Thyroid gland (tissue), 4 donors: ENCODE measurements around the gene PCDH15.

Source experiments
- CTCF ChIP-seq, 6 experiments: fragments of 200-600 bp in 3 of 6; fragments of 450-650 bp in 3 of 6; sonication (generic) in 3 of 6; IDR thresholded peaks; one replicate each; pipeline ENCODE4 v1.5.1; 2016 to 2019; ENCODE audit warnings: antibody characterized with exemption in 6 of 6, mild to moderate bottlenecking in 2 of 6, inconsistent platforms in 1 of 6, moderate library complexity in 1 of 6
- POLR2A ChIP-seq, 2 donors: fragments of 450-650 bp; IDR thresholded peaks; one replicate each; pipeline ENCODE4 v1.6.1; 2017; ENCODE audit warnings: antibody characterized with exemption in 2 of 2, mild to moderate bottlenecking in 2 of 2, moderate library complexity in 1 of 2

DNA sequence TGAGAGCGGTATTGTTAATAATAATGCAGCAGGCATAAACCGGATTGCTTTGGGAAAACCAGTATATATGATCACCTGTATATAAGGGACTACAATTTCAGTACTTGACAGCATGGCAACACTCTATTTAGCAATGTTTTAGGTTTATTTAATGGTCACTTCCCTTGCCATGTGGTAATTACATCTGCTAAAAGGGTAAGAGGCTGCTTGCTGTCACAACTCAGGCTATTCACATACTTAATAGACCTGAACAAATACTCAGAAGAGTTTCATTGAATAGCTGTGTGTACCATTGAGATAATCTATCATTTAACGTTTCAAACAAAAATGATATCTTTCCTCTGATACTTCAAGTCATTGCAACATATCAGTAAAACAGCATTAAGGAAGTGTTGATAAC, 90.1 kb downstream of the PCDH15 start:
- TF ChIP-seq CTCF (IDR thresholded peaks at IDR 0.05): no peak
- TF ChIP-seq POLR2A (IDR thresholded peaks at IDR 0.05): no peak
